ENCODE measurements around the gene APOC1.

APOC1 gene

DNA sequence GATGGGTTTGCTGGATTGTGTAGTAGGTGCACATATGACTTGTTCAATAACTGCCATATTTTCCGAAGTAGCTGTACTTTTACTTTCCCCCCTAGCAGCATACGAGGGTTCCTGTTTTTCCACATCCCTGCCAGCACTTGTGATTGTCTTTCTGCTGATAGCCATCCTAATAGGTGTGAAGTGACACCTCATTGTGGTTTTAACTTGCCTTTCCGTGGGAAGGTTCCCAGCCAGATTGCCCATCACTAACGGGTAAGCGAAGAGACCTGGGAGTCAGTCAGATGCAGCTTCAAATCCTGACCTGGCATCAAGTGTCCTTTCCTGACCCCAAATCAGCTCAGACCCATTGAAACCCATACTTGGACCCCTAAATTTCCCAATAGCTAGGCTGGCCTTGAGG, 45.3 kb downstream of the APOC1 start:
- no peak for DNase-seq

DNA sequence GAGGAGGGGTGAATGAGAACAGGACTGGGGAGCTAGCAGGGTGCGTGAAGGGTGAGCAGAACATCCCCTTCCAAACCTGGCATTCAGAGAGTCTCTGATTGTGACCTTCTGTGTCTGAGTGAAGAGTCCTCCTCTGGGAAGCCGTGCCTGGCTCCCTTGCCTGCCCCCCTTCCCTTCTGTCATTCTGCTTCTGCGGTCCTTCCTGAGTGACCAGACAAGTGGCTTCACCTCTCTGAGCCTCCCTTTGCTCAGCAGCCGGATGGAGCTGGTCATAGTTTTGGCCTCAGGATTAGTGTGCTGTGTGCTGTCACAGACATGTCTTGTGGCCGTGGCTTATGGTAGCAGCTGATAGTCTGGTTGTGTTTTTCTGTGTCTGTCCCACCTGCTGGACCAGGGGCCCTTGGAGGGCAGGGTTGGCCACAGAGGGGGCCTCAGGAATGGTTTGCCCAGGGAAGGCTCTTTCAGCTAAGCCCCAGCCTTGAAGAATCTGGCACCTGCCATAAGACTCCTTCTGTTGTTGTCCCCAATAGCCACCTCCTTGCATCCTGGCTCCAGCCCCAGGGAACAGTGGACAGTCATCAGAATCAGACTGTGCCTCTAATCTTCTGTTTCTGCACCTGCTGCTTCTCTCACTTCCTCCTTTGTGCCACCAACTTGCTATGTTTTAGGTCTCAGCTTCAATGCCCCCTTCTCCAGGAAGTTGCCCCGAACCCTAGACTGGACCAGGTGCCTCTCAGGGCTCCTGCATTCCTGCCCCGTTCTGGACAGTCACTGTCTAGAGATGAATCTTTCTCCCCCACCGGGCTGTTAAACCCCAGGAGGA, 46.7 kb downstream of the APOC1 start:
- DNase-seq = no peak

DNA sequence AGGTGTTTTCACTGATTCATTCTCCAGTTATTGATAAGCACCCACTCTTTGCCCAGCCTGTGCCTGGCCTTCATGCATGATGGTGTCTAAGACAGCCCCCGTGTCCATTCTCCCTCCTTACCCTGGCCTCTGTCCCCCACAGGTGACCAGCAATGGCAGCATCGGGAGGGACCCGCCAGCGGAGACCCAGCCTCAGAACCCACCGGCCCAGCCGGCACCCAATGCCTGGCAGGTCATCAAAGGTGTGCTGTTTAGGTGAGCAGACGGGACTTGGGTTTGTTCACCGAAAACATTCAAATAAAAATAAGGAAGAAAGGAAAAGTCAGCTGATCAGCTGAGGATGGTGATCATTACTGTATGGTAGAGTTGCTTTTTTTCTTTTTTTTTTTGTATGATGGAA, 47.4 kb downstream of the APOC1 start:
- DNase-seq = no peak

DNA sequence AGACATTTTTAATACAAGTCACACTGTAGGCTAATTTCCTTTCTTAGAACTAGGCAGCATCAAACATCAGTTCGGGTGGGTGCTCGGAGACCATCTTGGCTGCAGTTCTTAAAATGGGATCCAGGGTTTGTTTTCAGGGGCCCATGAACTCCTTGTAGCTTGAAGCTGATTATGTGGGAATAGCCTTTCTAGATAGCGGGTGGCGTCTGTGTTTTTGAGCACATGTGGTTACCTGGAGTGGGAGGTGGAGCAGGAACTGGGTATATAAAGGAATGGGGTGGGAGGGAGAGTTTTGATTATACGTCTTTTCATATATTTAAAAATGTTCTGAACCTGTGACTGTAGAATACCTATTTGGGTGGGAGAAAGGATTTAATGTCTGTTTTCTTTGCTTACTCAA, 53.7 kb downstream of the APOC1 start:
- DNase-seq = no peak

DNA sequence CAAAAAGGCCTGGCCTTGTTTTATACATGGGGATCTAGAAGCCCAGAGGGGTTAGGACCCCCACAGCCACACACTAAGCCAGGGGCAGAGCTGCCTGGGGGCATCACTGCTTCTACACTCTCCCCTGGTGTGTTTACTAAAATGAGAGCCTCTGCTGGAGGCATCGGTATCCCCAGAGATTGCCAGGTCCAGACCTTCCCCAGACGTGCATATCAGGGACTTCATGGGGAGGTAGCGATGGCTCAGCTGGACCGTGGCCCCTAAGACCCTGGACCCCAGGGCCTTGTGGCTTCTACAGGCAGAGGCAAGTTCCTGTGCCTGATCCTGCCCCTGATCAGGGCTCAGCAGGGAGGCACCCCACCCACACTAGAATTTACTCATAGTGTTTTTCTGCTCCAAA, 54.3 kb downstream of the APOC1 start:
- DNase-seq = no peak

Measured in activated CD4-positive, alpha-beta T cell treated with anti-CD3 and anti-CD28 coated beads, Interleukin-2, amount 50 U/mL, for 1 hour (primary cell).